NCI-H748 (cell line): Measurements from ENCODE around the gene ZNF583.

Experiments used
- DNase-seq: peaks from one replicate; lab custom pipeline; 2025; ENCODE audit not compliant: unreplicated experiment; lab: John Stamatoyannopoulos, UW

The ZNF583 gene

DNA sequence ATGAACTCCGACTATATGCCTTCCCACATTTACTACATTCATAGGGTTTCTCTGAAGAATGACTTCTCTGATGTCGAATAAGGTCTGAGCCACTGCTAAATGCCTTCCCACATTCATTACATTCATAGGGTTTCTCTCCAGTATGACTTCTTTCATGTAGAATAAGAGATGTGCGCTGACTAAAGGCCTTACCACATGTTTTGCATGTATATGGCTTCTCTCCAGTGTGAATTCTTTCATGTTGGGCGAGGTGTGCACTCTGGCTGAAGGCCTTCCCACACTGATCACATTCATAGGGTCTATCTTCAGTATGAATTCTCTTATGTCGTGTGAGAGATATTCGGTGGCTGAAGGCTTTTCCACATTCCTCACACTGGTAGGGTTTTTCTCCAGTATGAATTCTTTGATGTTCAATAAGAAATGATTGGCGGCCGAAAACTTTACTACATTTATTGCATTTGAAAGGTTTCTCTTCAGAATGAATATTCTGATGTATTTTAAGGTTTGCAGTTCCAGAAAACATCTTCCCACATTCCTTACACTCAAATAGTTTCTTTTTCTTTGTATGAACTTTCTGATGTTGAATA lies 37.2 kb downstream of the ZNF583 start:
- no peak for DNase-seq

DNA sequence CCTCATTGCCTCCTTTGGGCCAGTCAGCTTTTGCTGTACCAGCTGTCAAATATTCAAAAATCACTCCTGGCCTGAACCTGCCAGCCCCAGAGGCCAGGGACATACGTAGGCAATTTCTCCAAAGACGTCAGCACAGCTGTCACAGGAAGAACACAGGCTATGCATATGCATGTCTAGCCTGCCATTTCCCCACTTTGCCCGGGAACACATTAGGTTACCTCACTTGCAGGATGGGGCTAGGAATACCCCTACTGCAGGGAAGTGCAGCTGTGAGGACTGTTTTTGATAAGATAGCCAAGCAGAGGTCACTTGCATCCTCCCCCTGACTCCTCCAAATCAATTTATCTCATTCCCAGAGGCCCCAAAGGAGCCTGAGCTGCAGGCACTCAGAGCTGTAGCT lies 70.2 kb downstream of the ZNF583 start:
- no peak for DNase-seq

GRCh38 chr19:56476093-56476492 lies 72.0 kb downstream of the ZNF583 start:
- DNase-seq, result no peak
